ENCODE data around the gene PAK4. TPM values are rescaled to one million over a fixed set of nuclear protein-coding genes. Genes with fewer than 3 reads are reported as not detected.

PAK4 gene
- total RNA-seq, 3 donors from 2014 or later (not counting 1 experiment from before 2014, with no cell fraction given), result 6.7 to 13.4 (median 11.8) TPM

- Mint-ChIP-seq H3K27ac (no peak overlapping the region), H3K27me3 (ENCODE audit: low read depth in 2 of 2) (peaks cover 28 to 30% of the 10 kb centered on the region in 2 donors), H3K9me3 (no peaks in the 10 kb centered on the region), H3K4me3 (no peak overlapping the region), H3K36me3 (no peaks in the 10 kb centered on the region), H3K4me1 (no peaks in the 10 kb centered on the region)
- no peak for TF ChIP-seq CTCF (IDR thresholded peaks at IDR 0.05)
- DNase-seq (no peak), ATAC-seq (no peak)
- no peak overlapping the region for H3K4me3 ChIP-seq (ENCODE audit: low read length)
- H3K27ac ChIP-seq (ENCODE audit: low read length), result no peak overlapping the region
- no peaks in the 10 kb centered on the region for H3K36me3 ChIP-seq (ENCODE audit: control insufficient read depth, insufficient read depth, low read length)
- no peaks in the 10 kb centered on the region for H3K9me3 ChIP-seq (ENCODE audit: control insufficient read depth, insufficient read depth, low read length)
- intact Hi-C loops (cut with micrococcal nuclease), result no loop called here
- WGBS (ENCODE audit: insufficient coverage), result 21% methylated on average over 52 of the region's 53 CpGs
- H3K27me3 ChIP-seq (ENCODE audit: control insufficient read depth, insufficient read depth, low read length), result peaks cover 4% of the 10 kb centered on the region
- H3K4me1 ChIP-seq (ENCODE audit: control insufficient read depth, insufficient read depth, low read length), result no peaks in the 10 kb centered on the region
These were observed 27.0 kb upstream of the PAK4 start for GRCh38 chr19:39098365-39099269.

GRCh38 chr19:39099341-39099740, 26.2 kb upstream of the PAK4 start:
- Histone ChIP-seq H3K27ac (ENCODE audit: low read length) (no peak overlapping the region), H3K27me3 (ENCODE audit: control insufficient read depth, insufficient read depth, low read length) (peaks cover 4% of the 10 kb centered on the region), H3K9me3 (ENCODE audit: control insufficient read depth, insufficient read depth, low read length) (no peaks in the 10 kb centered on the region), H3K4me3 (ENCODE audit: low read length) (no peak overlapping the region), H3K36me3 (ENCODE audit: control insufficient read depth, insufficient read depth, low read length) (no peaks in the 10 kb centered on the region), H3K4me1 (ENCODE audit: control insufficient read depth, insufficient read depth, low read length) (no peaks in the 10 kb centered on the region)
- no peak for DNase-seq
- peaks cover 23 to 29% of the 10 kb centered on the region in 2 donors for H3K27me3 Mint-ChIP-seq (ENCODE audit: low read depth in 2 of 2)
- WGBS (ENCODE audit: insufficient coverage), result 61% methylated on average over 9 of the region's 9 CpGs
- H3K4me1 Mint-ChIP-seq, result no peaks in the 10 kb centered on the region
- ATAC-seq, result no peak
- no peak overlapping the region for H3K27ac Mint-ChIP-seq
- intact Hi-C loops (cut with micrococcal nuclease), result no loop called here
- no peaks in the 10 kb centered on the region for H3K9me3 Mint-ChIP-seq
- no peak for TF ChIP-seq CTCF (IDR thresholded peaks at IDR 0.05)
- no peaks in the 10 kb centered on the region for H3K36me3 Mint-ChIP-seq
- H3K4me3 Mint-ChIP-seq, result no peak overlapping the region

- intact Hi-C loops (cut with micrococcal nuclease), result no loop called here
- 95% methylated on average over 16 of the region's 19 CpGs for WGBS (ENCODE audit: insufficient coverage)
- H3K4me1 ChIP-seq (ENCODE audit: control insufficient read depth, insufficient read depth, low read length), result no peaks in the 10 kb centered on the region
- no peak overlapping the region for H3K27ac ChIP-seq (ENCODE audit: low read length)
- Mint-ChIP-seq H3K27ac (no peak overlapping the region), H3K4me3 (no peak overlapping the region), H3K4me1 (no peaks in the 10 kb centered on the region), H3K36me3 (no peaks in the 10 kb centered on the region), H3K9me3 (no peaks in the 10 kb centered on the region), H3K27me3 (ENCODE audit: low read depth in 2 of 2) (peaks cover 12 to 29% of the 10 kb centered on the region in 2 donors)
- TF ChIP-seq CTCF (IDR thresholded peaks at IDR 0.05), result no peak
- H3K36me3 ChIP-seq (ENCODE audit: control insufficient read depth, insufficient read depth, low read length), result no peaks in the 10 kb centered on the region
- DNase-seq, result no peak
- H3K9me3 ChIP-seq (ENCODE audit: control insufficient read depth, insufficient read depth, low read length), result no peaks in the 10 kb centered on the region
- H3K27me3 ChIP-seq (ENCODE audit: control insufficient read depth, insufficient read depth, low read length), result peaks cover 4% of the 10 kb centered on the region
- H3K4me3 ChIP-seq (ENCODE audit: low read length), result no peak overlapping the region
- no peak for ATAC-seq
These were observed 25.0 kb upstream of the PAK4 start for GRCh38 chr19:39100500-39101166.
